Measurements from ENCODE around the gene ZFYVE21. TPM values are rescaled to one million over a fixed set of nuclear protein-coding genes. Genes with fewer than 3 reads are reported as not detected.
A peak's percentile ranks its signal among the peaks of the same experiment; 100 is the strongest.

ZFYVE21 gene
- total RNA-seq, 1 donor from 2014 or later = 41.7 TPM

GRCh38 chr14:103730490-103731035 is 15.0 kb downstream of the ZFYVE21 start:
- no peak for DNase-seq (ENCODE audit: extremely low spot score, unreplicated experiment)
- Mint-ChIP-seq H3K27ac (no peak overlapping the region), H3K4me3 (no peak overlapping the region), H3K27me3 (no peaks in the 10 kb centered on the region), H3K36me3 (peaks cover 7% of the 10 kb centered on the region), H3K4me1 (ENCODE audit: unreplicated experiment) (peaks cover 12% of the 10 kb centered on the region), H3K9me3 (no peaks in the 10 kb centered on the region)
- TF ChIP-seq, protein P1, sequence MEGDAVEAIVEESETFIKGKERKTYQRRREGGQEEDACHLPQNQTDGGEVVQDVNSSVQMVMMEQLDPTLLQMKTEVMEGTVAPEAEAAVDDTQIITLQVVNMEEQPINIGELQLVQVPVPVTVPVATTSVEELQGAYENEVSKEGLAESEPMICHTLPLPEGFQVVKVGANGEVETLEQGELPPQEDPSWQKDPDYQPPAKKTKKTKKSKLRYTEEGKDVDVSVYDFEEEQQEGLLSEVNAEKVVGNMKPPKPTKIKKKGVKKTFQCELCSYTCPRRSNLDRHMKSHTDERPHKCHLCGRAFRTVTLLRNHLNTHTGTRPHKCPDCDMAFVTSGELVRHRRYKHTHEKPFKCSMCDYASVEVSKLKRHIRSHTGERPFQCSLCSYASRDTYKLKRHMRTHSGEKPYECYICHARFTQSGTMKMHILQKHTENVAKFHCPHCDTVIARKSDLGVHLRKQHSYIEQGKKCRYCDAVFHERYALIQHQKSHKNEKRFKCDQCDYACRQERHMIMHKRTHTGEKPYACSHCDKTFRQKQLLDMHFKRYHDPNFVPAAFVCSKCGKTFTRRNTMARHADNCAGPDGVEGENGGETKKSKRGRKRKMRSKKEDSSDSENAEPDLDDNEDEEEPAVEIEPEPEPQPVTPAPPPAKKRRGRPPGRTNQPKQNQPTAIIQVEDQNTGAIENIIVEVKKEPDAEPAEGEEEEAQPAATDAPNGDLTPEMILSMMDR (conservative IDR thresholded peaks at IDR 0.05) = no peak

GRCh38 chr14:103731481-103731880 is 15.9 kb downstream of the ZFYVE21 start:
- Mint-ChIP-seq H3K36me3 (peaks cover 7% of the 10 kb centered on the region), H3K27ac (no peak overlapping the region), H3K27me3 (no peaks in the 10 kb centered on the region), H3K4me3 (no peak overlapping the region), H3K9me3 (no peaks in the 10 kb centered on the region), H3K4me1 (ENCODE audit: unreplicated experiment) (peaks cover 18% of the 10 kb centered on the region)
- DNase-seq (ENCODE audit: extremely low spot score, unreplicated experiment) = no peak
- TF ChIP-seq, protein P1 (conservative IDR thresholded peaks at IDR 0.05) = no peak

GRCh38 chr14:103731916-103732867 is 16.6 kb downstream of the ZFYVE21 start:
- Mint-ChIP-seq H3K36me3 (peaks cover 11% of the 10 kb centered on the region), H3K4me1 (ENCODE audit: unreplicated experiment) (peaks cover 24% of the 10 kb centered on the region), H3K27me3 (no peaks in the 10 kb centered on the region), H3K27ac (peak overlapping the region; percentile 58), H3K9me3 (no peaks in the 10 kb centered on the region), H3K4me3 (no peak overlapping the region)
- DNase-seq (ENCODE audit: extremely low spot score, unreplicated experiment) = peak; percentile 62
- TF ChIP-seq, protein P1 (conservative IDR thresholded peaks at IDR 0.05) = no peak

- TF ChIP-seq, protein P1 (conservative IDR thresholded peaks at IDR 0.05) = no peak
- no peaks in the 10 kb centered on the region for H3K9me3 Mint-ChIP-seq
- H3K4me3 Mint-ChIP-seq = peak overlapping the region; percentile 26
- no peaks in the 10 kb centered on the region for H3K27me3 Mint-ChIP-seq
- peak overlapping the region; percentile 58 for H3K27ac Mint-ChIP-seq
- DNase-seq (ENCODE audit: extremely low spot score, unreplicated experiment) = no peak
- H3K4me1 Mint-ChIP-seq (ENCODE audit: unreplicated experiment) = peaks cover 24% of the 10 kb centered on the region
- peaks cover 11% of the 10 kb centered on the region for H3K36me3 Mint-ChIP-seq
Observed at GRCh38 chr14:103732868-103733620, 17.4 kb downstream of the ZFYVE21 start.

GRCh38 chr14:103733651-103734050 is 18.0 kb downstream of the ZFYVE21 start:
- H3K36me3 Mint-ChIP-seq = peaks cover 13% of the 10 kb centered on the region
- peak overlapping the region; percentile 26 for H3K4me3 Mint-ChIP-seq
- peaks cover 24% of the 10 kb centered on the region for H3K4me1 Mint-ChIP-seq (ENCODE audit: unreplicated experiment)
- peak overlapping the region; percentile 58 for H3K27ac Mint-ChIP-seq
- no peak for DNase-seq (ENCODE audit: extremely low spot score, unreplicated experiment)
- no peaks in the 10 kb centered on the region for H3K9me3 Mint-ChIP-seq
- TF ChIP-seq, protein P1 (conservative IDR thresholded peaks at IDR 0.05) = no peak
- no peaks in the 10 kb centered on the region for H3K27me3 Mint-ChIP-seq
